Activated T-helper 1 cell treated with anti-CD3 and anti-CD28 coated beads, Interleukin-12 subunit alpha, Interleukin-12 subunit beta, Interleukin-2, Interleukin-4 antibody, amounts not matched to agents 30 ng/mL and 10 ng/mL and 1 ng/mL, durations not matched to agents 14 hours and 24 hours and 36 hours (primary cell): Measurements from ENCODE around the gene KLF7. TPM values are rescaled to one million over a fixed set of nuclear protein-coding genes. Genes with fewer than 3 reads are reported as not detected.
A peak's percentile ranks its signal among the peaks of the same experiment; 100 is the strongest.

ENCODE experiments used
- DNase-seq: peaks from one replicate; pipeline ENCODE4 v3.0.0; 2021; ENCODE audit warnings: low spot score
- H3K27ac Mint-ChIP-seq: one replicate; pipeline ENCODE4 v1.8.0; 2021; ENCODE audit warnings: mild to moderate bottlenecking, mixed read lengths
- H3K27me3 Mint-ChIP-seq: one replicate; pipeline ENCODE4 v1.8.0; 2022; ENCODE audit warnings: mild to moderate bottlenecking, moderate library complexity, mixed read lengths; ENCODE audit not compliant: insufficient read depth
- H3K36me3 Mint-ChIP-seq: one replicate; pipeline ENCODE4 v1.8.0; 2021; ENCODE audit warnings: low read depth, mixed read lengths
- H3K4me1 Mint-ChIP-seq: one replicate; pipeline ENCODE4 v1.8.0; 2021; ENCODE audit warnings: low read depth, mixed read lengths
- H3K4me3 Mint-ChIP-seq: one replicate; pipeline ENCODE4 v1.8.0; 2021; ENCODE audit warnings: mild to moderate bottlenecking, moderate library complexity, mixed read lengths
- H3K9me3 Mint-ChIP-seq: one replicate; pipeline ENCODE4 v1.8.0; 2021; ENCODE audit warnings: mixed read lengths
- intact Hi-C: fragments of 100-400 bp; cut with micrococcal nuclease; formaldehyde crosslinking; loops from one replicate; pipeline ENCODE4 v1.15.1; 2024
- total RNA-seq: library from RNA; stranded (reverse); gene quantifications from 2 replicates; pipeline ENCODE4 v1.2.3, GENCODE V29; 2022

Gene KLF7
- total RNA-seq, 1 donor from 2014 or later, result 16.5 TPM

GRCh38 chr2:207126724-207127308, 38.9 kb downstream of the KLF7 start:
- Mint-ChIP-seq H3K36me3 (peaks cover 40% of the 10 kb centered on the region), H3K4me1 (peaks cover 49% of the 10 kb centered on the region), H3K27ac (no peak overlapping the region), H3K9me3 (peaks cover 9% of the 10 kb centered on the region), H3K27me3 (no peaks in the 10 kb centered on the region), H3K4me3 (no peak overlapping the region)
- intact Hi-C loops, result no loop called here
- no peak for DNase-seq

GRCh38 chr2:207123776-207124391, 41.9 kb downstream of the KLF7 start:
- H3K27ac Mint-ChIP-seq, result no peak overlapping the region

GRCh38 chr2:207123335-207123744, 42.4 kb downstream of the KLF7 start:
- DNase-seq, result no peak
- no peak overlapping the region for H3K4me3 Mint-ChIP-seq
- H3K4me1 Mint-ChIP-seq, result peaks cover 46% of the 10 kb centered on the region
- H3K36me3 Mint-ChIP-seq, result peaks cover 38% of the 10 kb centered on the region
- no peaks in the 10 kb centered on the region for H3K27me3 Mint-ChIP-seq
- H3K9me3 Mint-ChIP-seq, result no peaks in the 10 kb centered on the region
- peak overlapping the region; percentile 37 for H3K27ac Mint-ChIP-seq
- intact Hi-C loops, result loop anchor here (1.0 to 2.0 kb wide), 5 partner anchors 19 to 100 kb away; no protein-coding TSS in a partner anchor

More at GRCh38 chr2:207123776-207124391, 41.9 kb downstream of the KLF7 start:
- Mint-ChIP-seq H3K36me3 (peaks cover 41% of the 10 kb centered on the region), H3K4me1 (peaks cover 46% of the 10 kb centered on the region), H3K9me3 (peaks cover 4% of the 10 kb centered on the region), H3K4me3 (no peak overlapping the region), H3K27me3 (no peaks in the 10 kb centered on the region)
- no peak for DNase-seq
- intact Hi-C loops, result loop anchor here (1.0 to 2.0 kb wide), 5 partner anchors 19 to 99 kb away; no protein-coding TSS in a partner anchor

GRCh38 chr2:207122651-207123334, 43.0 kb downstream of the KLF7 start:
- H3K4me3 Mint-ChIP-seq, result no peak overlapping the region
- peaks cover 46% of the 10 kb centered on the region for H3K4me1 Mint-ChIP-seq
- peak overlapping the region; percentile 37 for H3K27ac Mint-ChIP-seq
- no peaks in the 10 kb centered on the region for H3K27me3 Mint-ChIP-seq
- intact Hi-C loops, result loop anchor here (1.0 to 2.0 kb wide), 5 partner anchors 18 to 101 kb away; no protein-coding TSS in a partner anchor
- H3K36me3 Mint-ChIP-seq, result peaks cover 41% of the 10 kb centered on the region
- H3K9me3 Mint-ChIP-seq, result no peaks in the 10 kb centered on the region
- DNase-seq, result no peak

GRCh38 chr2:207121784-207122183, 44.0 kb downstream of the KLF7 start:
- Mint-ChIP-seq H3K4me3 (no peak overlapping the region), H3K4me1 (peaks cover 46% of the 10 kb centered on the region), H3K9me3 (no peaks in the 10 kb centered on the region), H3K27me3 (no peaks in the 10 kb centered on the region), H3K36me3 (peaks cover 39% of the 10 kb centered on the region), H3K27ac (no peak overlapping the region)
- intact Hi-C loops, result loop anchor here (2.0 kb wide), 2 partner anchors 17 to 21 kb away; no protein-coding TSS in a partner anchor
- no peak for DNase-seq

GRCh38 chr2:207119048-207119447, 46.7 kb downstream of the KLF7 start:
- intact Hi-C loops, result no loop called here
- Mint-ChIP-seq H3K4me3 (no peak overlapping the region), H3K27me3 (no peaks in the 10 kb centered on the region)

GRCh38 chr2:207117668-207118067, 48.1 kb downstream of the KLF7 start:
- H3K9me3 Mint-ChIP-seq, result no peaks in the 10 kb centered on the region
- no peak overlapping the region for H3K4me3 Mint-ChIP-seq
- peaks cover 17% of the 10 kb centered on the region for H3K4me1 Mint-ChIP-seq
- intact Hi-C loops, result no loop called here
- peaks cover 33% of the 10 kb centered on the region for H3K36me3 Mint-ChIP-seq
- no peak overlapping the region for H3K27ac Mint-ChIP-seq
- no peak for DNase-seq
- H3K27me3 Mint-ChIP-seq, result no peaks in the 10 kb centered on the region

More at GRCh38 chr2:207119048-207119447, 46.7 kb downstream of the KLF7 start:
- H3K36me3 Mint-ChIP-seq, result peaks cover 36% of the 10 kb centered on the region
- no peaks in the 10 kb centered on the region for H3K9me3 Mint-ChIP-seq
- H3K4me1 Mint-ChIP-seq, result peaks cover 30% of the 10 kb centered on the region
- no peak overlapping the region for H3K27ac Mint-ChIP-seq
- DNase-seq, result no peak

- Mint-ChIP-seq H3K36me3 (peaks cover 21% of the 10 kb centered on the region), H3K9me3 (no peaks in the 10 kb centered on the region)
Measured at GRCh38 chr2:207115715-207116364, 49.9 kb downstream of the KLF7 start.

GRCh38 chr2:207113414-207113813, 52.3 kb downstream of the KLF7 start:
- peaks cover 6% of the 10 kb centered on the region for H3K4me1 Mint-ChIP-seq
- peaks cover 24% of the 10 kb centered on the region for H3K36me3 Mint-ChIP-seq
- DNase-seq, result no peak
- H3K27ac Mint-ChIP-seq, result no peak overlapping the region
- H3K4me3 Mint-ChIP-seq, result no peak overlapping the region
- no peaks in the 10 kb centered on the region for H3K27me3 Mint-ChIP-seq
- no peaks in the 10 kb centered on the region for H3K9me3 Mint-ChIP-seq
- intact Hi-C loops, result no loop called here

More at GRCh38 chr2:207115715-207116364, 49.9 kb downstream of the KLF7 start:
- H3K27me3 Mint-ChIP-seq, result no peaks in the 10 kb centered on the region
- no peak for DNase-seq
- no peak overlapping the region for H3K27ac Mint-ChIP-seq
- no peak overlapping the region for H3K4me3 Mint-ChIP-seq
- intact Hi-C loops, result no loop called here
- peaks cover 6% of the 10 kb centered on the region for H3K4me1 Mint-ChIP-seq

GRCh38 chr2:207112785-207113184, 53.0 kb downstream of the KLF7 start:
- no peak overlapping the region for H3K27ac Mint-ChIP-seq
- H3K4me3 Mint-ChIP-seq, result no peak overlapping the region
- no peaks in the 10 kb centered on the region for H3K27me3 Mint-ChIP-seq
- DNase-seq, result no peak
- peaks cover 6% of the 10 kb centered on the region for H3K4me1 Mint-ChIP-seq
- H3K36me3 Mint-ChIP-seq, result peaks cover 24% of the 10 kb centered on the region
- intact Hi-C loops, result no loop called here
- H3K9me3 Mint-ChIP-seq, result no peaks in the 10 kb centered on the region

GRCh38 chr2:207112383-207112782, 53.4 kb downstream of the KLF7 start:
- Mint-ChIP-seq H3K4me3 (no peak overlapping the region), H3K27ac (no peak overlapping the region)
- intact Hi-C loops, result no loop called here

GRCh38 chr2:207111757-207112156, 54.0 kb downstream of the KLF7 start:
- intact Hi-C loops, result no loop called here
- Mint-ChIP-seq H3K4me3 (no peak overlapping the region), H3K9me3 (no peaks in the 10 kb centered on the region), H3K4me1 (peaks cover 6% of the 10 kb centered on the region), H3K27me3 (no peaks in the 10 kb centered on the region), H3K27ac (no peak overlapping the region), H3K36me3 (peaks cover 26% of the 10 kb centered on the region)
- no peak for DNase-seq

More at GRCh38 chr2:207112383-207112782, 53.4 kb downstream of the KLF7 start:
- DNase-seq, result no peak
- peaks cover 26% of the 10 kb centered on the region for H3K36me3 Mint-ChIP-seq
- peaks cover 6% of the 10 kb centered on the region for H3K4me1 Mint-ChIP-seq
- H3K27me3 Mint-ChIP-seq, result no peaks in the 10 kb centered on the region
- H3K9me3 Mint-ChIP-seq, result no peaks in the 10 kb centered on the region
